G401 (cell line): ENCODE results near the gene GLP2R. TPM values are rescaled to one million over a fixed set of nuclear protein-coding genes. Genes with fewer than 3 reads are reported as not detected.
"Not testable (repeated sequence)": the region's sequence is repeated elsewhere in the genome, so short reads cannot be mapped to it uniquely, and the experiment has no call there.

ENCODE experiments used
- DNase-seq: peaks from one replicate; pipeline ENCODE4 v3.0.0-alpha.2; 2015; ENCODE audit warnings: low spot score
- in situ Hi-C: cut with HindIII; loops from 2 replicates; pipeline ENCODE4 v1.10.0; 2016; ENCODE audit warnings: low sequenced_read_pairs, mixed read lengths
- total RNA-seq: library from RNA; depleted of rRNA; stranded (reverse); fragments of >200 nt; shearing (Covaris generic); gene quantifications from 2 replicates; pipeline ENCODE4 v1.2.3, GENCODE V29; 2014; rRNA removed

Gene GLP2R
- total RNA-seq, result not detected in 2 replicates

- in situ Hi-C loops, result no loop called here
- DNase-seq, result no peak
Observed at GRCh38 chr17:9825641-9826150, at the start of gene GLP2R. TSS of gene GLP2R (plus strand) at chr17:9825924. CDS start at chr17:9826064, 140 bp downstream.

DNA sequence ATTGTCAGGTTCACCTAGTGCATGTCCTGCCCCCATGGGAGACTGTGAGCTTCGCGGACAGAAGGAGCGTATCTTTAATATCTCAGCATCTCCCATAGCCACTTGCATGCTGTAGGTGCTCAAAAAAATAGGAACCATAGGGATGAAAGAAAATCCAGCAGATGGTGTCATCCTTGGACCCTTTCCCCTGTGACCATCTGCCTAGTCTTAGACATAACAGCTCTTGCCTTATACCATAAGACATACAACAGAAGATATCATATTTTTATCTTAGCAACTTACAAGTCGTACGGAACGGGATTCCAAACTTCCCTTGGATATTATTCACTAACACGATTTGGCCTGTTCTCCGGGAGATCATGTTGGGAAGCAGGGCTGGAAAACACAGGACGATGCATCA lies 48.8 kb upstream of the GLP2R start:
- in situ Hi-C loops, result no loop called here
- no peak for DNase-seq

DNA sequence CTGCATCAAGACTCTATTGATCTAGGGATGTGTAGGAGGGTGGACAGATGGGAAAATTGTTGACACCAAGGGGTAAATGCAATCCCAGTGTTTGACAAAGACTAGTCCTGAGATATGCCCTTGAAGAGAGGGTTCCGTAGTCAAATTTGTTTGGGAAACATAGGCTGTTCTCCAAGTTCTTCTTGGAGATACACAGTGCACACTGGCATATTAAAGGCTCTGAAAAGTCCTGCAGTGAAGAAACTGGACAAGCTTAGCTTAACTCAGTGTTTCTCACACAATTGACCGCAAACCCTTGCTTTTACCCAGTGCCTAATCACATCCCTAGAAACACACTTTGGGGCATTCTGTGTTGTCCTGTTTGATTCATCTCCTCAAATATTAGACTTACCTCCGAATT lies 45.2 kb upstream of the GLP2R start:
- in situ Hi-C loops, result no loop called here

GRCh38 chr17:9783050-9783449 lies 42.7 kb upstream of the GLP2R start:
- in situ Hi-C loops, result no loop called here
- no peak for DNase-seq

More for the DNA sequence above, 45.2 kb upstream of the GLP2R start:
- no peak for DNase-seq

DNA sequence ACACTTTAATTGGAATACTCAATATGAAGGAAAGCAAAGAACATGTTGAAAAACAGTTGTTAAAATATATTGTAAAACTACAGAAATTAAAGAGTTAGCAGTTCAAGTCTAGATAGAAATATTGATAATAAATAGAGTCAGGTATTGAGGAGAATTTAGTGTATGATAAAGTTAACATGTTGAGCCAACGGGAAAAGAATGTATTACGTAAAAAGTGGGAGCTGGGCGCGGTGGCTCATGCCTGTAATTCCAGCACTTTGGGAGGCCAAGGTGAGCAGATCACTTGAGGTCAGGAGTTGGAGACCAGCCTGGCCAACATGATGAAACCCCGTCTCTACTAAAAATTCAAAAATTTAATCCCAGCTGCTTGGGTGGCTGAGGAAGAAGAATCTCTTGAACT lies 42.3 kb upstream of the GLP2R start:
- DNase-seq, in situ Hi-C loops: not testable (repeated sequence)

- in situ Hi-C loops, result no loop called here
- no peak for DNase-seq
Observed at GRCh38 chr17:9784544-9784943, 41.2 kb upstream of the GLP2R start.

GRCh38 chr17:9788601-9789000 lies 37.1 kb upstream of the GLP2R start:
- in situ Hi-C loops, result no loop called here
- DNase-seq, result no peak

DNA sequence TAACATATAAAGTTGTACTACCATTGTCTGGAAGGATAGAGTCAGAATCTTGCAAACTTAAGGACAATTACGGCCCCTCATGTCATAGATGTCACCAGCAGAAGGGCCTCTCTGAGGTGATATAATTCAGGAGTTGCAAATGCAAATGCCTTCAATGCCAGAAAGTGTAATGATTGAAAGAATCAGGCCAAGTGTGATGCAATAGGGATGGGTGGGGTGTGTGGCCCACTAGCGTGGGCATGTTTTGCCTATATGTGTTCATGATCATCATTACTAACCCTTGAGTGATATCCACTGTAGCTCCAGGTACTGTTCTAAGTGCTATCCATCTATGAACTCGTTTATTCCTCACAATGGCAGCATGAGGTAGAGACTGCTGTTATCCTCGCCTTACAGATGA lies 35.4 kb upstream of the GLP2R start:
- DNase-seq, result no peak
- in situ Hi-C loops, result no loop called here

DNA sequence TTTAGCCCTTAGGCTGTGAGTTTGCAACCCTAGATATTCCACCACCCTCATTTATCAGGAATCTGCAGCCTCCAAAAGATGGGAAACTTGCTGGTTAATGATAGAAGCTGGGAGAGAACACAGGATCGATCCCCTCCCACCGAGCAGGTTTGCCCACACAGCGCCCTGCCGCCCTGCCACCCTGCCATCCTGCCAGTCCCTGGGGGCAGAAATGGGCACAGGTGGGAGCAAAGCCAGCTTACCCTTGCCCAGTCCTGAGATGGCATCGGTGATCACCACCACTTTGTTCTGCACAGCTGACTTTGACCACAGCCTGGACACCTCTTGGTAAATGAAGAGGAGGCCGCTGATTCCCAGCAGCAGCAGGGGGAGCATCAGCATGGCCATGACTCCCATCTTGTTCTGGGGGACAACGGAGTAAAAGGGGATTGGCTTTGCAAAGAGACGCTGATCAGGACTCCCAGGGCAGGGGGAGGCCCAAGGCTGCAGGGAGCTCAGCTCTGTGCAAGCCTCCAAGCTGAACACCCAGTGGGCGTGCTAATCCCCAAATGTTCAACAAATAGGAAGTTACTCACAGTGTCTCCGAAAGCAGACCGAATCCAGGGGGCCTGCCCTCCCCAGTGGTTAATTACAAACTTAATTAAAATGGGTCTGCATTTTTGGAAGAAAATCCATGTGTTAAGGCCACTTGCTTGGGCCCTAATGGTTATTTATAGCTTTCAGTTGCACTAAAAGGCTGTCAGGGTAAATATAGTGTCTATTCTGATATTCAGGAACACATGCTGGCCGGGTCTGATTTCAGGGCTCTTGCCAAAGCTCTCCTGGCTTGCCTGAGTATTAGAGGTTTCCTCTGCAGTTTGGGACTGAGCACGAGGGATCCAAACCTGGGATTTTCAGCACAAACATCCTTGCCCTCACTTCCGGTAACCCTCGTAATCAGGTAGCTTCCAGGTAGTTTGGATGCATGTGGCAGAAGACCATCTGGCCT lies 34.5 kb upstream of the GLP2R start, which contains the start of gene DHRS7C:
Gene DHRS7C, minus strand, starts transcription at position 704 of the 988 bp plus-strand sequence. Its CDS starts 308 bp downstream, at position 396.
- DNase-seq, result peak; percentile 54
- in situ Hi-C loops, result no loop called here

DNA sequence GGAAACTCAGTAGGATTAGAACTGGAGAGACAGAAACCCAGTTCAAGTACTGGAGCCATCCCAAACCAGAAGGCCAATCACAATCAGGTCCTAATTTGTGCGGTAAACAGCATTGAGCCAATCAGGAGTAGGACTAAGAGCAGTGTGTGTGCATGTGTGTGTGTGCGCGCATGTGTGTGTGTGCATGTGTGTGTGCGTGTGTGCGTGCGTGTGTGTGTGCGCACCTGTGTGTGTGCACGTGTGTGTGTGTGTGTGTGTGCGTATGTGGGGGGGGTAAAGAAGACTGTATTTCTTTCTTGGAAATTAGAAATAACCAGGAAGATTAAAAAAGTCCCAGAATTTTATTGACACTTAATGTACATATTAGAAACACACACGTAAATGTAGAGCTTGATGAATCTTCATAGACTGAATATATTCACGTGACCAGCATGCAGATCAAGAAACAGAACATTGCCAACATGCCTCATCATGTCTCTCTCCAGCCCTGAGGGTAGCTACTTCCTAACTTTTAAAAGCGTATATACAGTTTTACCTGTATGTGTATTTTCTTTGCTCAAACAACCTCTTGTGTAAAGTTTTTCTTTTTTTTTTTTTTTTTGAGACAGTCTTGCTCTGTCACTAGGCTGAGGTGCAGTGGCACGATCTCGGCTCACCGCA lies 33.4 kb upstream of the GLP2R start:
- in situ Hi-C loops, result no loop called here
- no peak for DNase-seq

GRCh38 chr17:9798008-9798407 lies 27.7 kb upstream of the GLP2R start:
- DNase-seq, result no peak
- in situ Hi-C loops, result no loop called here

- no peak for DNase-seq
- in situ Hi-C loops, result no loop called here
Observed at GRCh38 chr17:9798724-9799123, 27.0 kb upstream of the GLP2R start.

DNA sequence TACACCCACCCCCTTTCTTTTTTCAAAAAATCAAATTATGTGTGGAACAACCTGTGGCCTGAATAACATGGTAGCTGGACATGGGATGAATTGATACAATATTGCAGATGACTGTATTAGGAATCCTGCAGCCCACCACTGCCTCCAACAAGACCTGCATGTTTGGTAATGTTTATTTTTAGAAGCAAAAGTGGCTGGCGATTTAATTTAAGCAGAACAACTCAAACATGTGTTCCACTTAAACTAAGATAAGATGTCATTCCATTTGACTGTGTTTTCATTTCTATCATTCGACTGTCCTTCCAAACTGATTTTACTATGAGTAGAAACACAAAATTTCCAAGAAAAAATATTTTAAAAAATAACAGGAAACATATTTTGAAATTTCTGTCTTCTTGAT lies 24.2 kb upstream of the GLP2R start:
- DNase-seq, result no peak
- in situ Hi-C loops, result no loop called here

DNA sequence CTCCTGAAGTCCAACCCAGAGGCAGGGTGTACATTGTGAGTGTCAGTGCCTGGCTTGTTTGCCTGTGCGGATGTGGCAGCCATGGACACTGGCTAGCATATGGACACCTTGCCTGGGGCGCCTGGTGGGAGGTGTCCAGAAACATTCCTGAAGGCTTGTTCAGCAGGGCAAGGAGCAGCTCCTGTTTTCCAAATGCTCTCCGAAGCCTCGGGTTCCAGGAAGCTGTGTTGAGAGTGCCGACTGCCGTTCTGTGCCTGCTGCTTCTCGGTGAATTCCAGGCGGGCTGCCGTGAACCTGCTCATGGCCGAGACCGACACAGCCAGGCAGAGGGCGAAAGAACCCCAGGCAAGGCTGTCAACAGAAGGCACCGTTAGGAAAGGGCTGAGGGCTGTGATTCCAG lies 23.4 kb upstream of the GLP2R start:
- DNase-seq, result no peak
- in situ Hi-C loops, result no loop called here

- in situ Hi-C loops, result no loop called here
- no peak for DNase-seq
Observed at GRCh38 chr17:9802697-9803096, 23.0 kb upstream of the GLP2R start.

DNA sequence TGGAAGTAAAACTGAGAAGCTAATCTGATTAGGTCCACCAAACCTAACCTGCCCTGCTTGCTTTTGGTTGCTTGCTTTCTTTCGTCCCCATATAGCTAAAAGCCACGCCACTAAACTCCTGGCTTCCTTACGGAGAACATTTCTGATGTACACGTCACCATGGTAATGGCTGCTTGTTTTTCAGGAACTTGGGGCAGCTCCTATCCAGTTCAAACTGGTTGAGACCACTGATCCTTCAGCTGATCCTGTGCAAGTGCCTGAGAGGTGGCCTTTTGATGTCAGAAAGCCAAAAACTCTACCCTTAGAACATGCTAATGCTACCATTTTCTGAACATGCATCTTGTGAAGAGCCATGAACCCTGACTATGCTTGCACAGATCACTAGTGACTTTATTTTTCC lies 20.0 kb upstream of the GLP2R start:
- DNase-seq, result no peak
- in situ Hi-C loops, result no loop called here

DNA sequence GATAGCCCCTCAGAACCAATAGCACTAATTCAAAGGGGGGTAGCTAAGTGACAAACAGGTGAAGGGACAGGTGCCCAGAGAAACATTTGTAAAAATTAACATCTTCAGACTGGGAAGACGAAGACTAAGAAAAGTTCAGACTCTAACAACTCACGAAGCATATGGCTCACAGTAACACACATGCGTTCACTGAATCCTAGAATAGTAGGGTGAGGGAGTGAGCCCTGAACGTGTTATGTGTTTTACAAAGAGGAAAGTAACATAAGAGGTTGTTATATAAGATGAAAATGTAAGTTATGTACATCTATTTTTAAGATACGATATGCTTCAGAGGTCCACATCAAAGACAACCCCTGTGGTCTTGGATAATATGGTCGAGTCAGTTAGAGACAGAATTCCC lies 19.0 kb upstream of the GLP2R start:
- DNase-seq, result no peak
- in situ Hi-C loops, result no loop called here

DNA sequence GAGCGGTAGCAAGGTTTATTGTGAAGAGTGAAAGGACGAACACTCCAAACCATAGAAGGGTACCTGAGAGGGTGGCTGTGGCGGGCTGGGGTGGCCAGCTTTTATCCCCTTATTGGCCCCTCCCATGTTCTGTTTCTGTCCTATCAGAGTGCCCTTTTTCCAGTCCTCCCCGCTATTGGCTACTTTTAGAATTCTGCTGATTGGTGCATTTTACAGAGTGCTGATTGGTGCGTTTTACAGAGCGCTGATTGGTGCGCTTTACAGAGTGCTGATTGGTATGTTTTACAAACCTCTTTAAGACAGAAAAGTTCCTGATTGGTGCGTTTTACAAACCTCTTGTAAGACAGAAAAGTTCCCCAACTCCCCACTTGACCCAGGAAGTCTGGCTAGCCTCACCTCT lies 16.3 kb upstream of the GLP2R start:
- no peak for DNase-seq
- in situ Hi-C loops, result no loop called here

DNA sequence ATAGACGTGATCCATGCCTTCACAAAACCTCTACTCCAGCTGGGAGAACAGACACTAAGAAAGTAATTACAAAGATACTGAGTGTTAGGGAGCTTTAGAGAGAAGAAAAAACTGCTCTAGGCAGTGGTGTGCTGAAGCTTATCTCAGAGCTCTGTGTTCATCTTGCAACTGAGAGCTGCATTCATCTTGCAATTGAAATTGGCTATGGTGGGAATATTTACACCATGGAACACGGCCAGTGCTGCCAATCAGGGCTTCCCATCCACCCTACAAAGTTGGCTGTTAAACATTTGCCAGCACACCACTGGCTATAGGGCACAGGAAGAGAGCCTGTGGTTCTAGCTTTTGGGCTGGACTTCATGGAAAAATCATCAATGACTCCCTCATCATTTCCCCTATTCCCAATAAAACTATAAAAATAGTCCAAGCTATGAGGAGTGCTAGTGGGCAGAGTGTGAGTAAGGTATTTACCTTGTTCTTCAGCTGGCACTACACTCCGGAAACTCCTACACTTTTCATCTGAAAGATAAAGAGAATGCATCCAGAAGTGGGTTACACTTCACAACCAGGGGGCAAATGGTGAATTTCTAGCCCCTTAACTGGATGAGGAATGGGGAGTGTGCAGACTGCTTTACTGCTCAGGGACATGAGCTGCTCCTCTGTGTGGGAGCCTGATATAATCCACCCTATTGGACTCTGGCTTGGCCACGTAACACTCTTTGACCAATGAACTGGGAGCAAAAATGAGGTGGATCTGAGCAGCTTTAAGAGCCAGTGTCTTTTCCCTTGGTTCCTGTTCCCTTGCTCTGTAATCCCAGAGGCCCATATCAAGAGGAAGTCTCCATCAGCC lies 15.4 kb upstream of the GLP2R start:
- in situ Hi-C loops, result no loop called here
- no peak for DNase-seq
